ENCODE data around the gene PRDM11. TPM values are rescaled to one million over a fixed set of nuclear protein-coding genes. Genes with fewer than 3 reads are reported as not detected.

PRDM11 gene
- total and polyA plus RNA-seq, 7 donors = 2.3 to 14.2 (median 7.2) TPM

- Histone ChIP-seq H3K36me3 (ENCODE audit: insufficient read depth in 1 of 2, low read depth in 1 of 2) (no peaks in the 10 kb centered on the region), H3K9me3 (no peaks in the 10 kb centered on the region), H3K4me3 (no peak overlapping the region), H3K27me3 (ENCODE audit: insufficient read depth in 3 of 3, low read length in 2 of 3) (peaks cover 0 to 14% (median 0%) of the 10 kb centered on the region in 3 donors), H3K27ac (no peak overlapping the region), H3K4me1 (no peaks in the 10 kb centered on the region)
- ATAC-seq = no peak
- 76 to 79% (median 77%) methylated on average over 4 of the region's 4 CpGs for WGBS, 3 donors
- intact Hi-C loops (cut with DNase I) = no loop called here
- no peak for TF ChIP-seq CTCF (IDR thresholded peaks at IDR 0.05)
- DNase-seq = no peak
Observed at GRCh38 chr11:45278714-45279113, 132.3 kb downstream of the PRDM11 start.

- Histone ChIP-seq H3K27ac (no peak overlapping the region), H3K9me3 (no peaks in the 10 kb centered on the region), H3K4me3 (no peak overlapping the region), H3K27me3 (ENCODE audit: insufficient read depth in 3 of 3, low read length in 2 of 3) (peaks cover 0 to 17% (median 2%) of the 10 kb centered on the region in 3 donors), H3K36me3 (ENCODE audit: insufficient read depth in 1 of 2, low read depth in 1 of 2) (no peaks in the 10 kb centered on the region), H3K4me1 (no peaks in the 10 kb centered on the region)
- no peak for TF ChIP-seq CTCF (IDR thresholded peaks at IDR 0.05)
- WGBS, 3 donors = 98 to 100% (median 99%) methylated on average over 2 of the region's 2 CpGs
- no peak for ATAC-seq
- intact Hi-C loops (cut with DNase I) = no loop called here
- DNase-seq = no peak
Observed at GRCh38 chr11:45279645-45280044, 133.2 kb downstream of the PRDM11 start.

DNA sequence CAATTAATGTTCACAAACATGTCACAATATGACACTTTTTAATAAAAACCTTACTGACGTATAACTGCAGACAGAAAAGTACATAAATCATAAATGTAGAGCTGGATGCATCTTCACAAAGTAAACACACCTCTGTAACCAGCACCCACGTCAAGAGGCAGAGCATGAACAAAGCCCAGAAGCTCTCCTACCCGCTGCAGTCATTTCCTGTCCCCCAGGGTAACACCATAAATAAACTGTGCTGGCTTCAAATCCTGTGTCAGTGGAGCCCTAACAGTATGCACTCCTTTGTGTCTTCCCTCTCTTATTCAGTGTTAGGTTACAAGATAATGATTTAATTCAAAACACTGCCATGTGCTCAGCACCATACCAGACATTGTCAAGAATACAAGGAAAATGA lies 134.0 kb downstream of the PRDM11 start:
- Histone ChIP-seq H3K27ac (no peak overlapping the region), H3K36me3 (ENCODE audit: insufficient read depth in 1 of 2, low read depth in 1 of 2) (no peaks in the 10 kb centered on the region), H3K9me3 (no peaks in the 10 kb centered on the region), H3K4me1 (no peaks in the 10 kb centered on the region), H3K27me3 (ENCODE audit: insufficient read depth in 3 of 3, low read length in 2 of 3) (peaks cover 0 to 25% (median 4%) of the 10 kb centered on the region in 3 donors), H3K4me3 (no peak overlapping the region)
- WGBS, 3 donors = 47 to 73% (median 50%) methylated on average over 3 of the region's 3 CpGs
- intact Hi-C loops (cut with DNase I) = no loop called here
- ATAC-seq = no peak
- TF ChIP-seq CTCF (IDR thresholded peaks at IDR 0.05) = no peak
- DNase-seq = no peak

DNA sequence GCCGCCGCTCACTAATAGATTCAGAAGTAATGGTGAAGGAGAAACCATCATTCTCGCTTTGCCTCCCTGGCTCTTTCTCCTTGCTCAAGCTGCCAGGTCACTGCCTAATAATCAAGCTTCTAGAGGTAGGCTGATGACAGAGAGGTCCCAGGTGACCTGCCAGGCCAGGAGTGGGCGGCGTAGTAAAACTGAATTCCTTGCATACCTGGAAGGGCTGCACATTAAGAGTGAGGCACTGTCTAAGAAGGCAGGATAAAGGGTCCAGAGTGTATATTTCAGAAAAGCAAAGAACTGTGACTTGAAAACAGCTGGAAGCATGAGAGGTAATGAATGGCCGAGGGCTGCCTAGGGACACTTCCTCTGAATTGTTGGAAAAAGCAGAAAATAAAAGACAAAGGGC lies 135.6 kb downstream of the PRDM11 start:
- ATAC-seq = no peak
- Histone ChIP-seq H3K27me3 (ENCODE audit: insufficient read depth in 3 of 3, low read length in 2 of 3) (peaks cover 0 to 39% (median 10%) of the 10 kb centered on the region in 3 donors), H3K27ac (no peak overlapping the region), H3K36me3 (ENCODE audit: insufficient read depth in 1 of 2, low read depth in 1 of 2) (no peaks in the 10 kb centered on the region), H3K4me1 (no peaks in the 10 kb centered on the region), H3K9me3 (no peaks in the 10 kb centered on the region), H3K4me3 (no peak overlapping the region)
- no peak for DNase-seq
- intact Hi-C loops (cut with DNase I) = no loop called here
- 72 to 92% (median 88%) methylated on average over 6 of the region's 6 CpGs for WGBS, 3 donors
- no peak for TF ChIP-seq CTCF (IDR thresholded peaks at IDR 0.05)

Other genes with a start within 250 kb of the PRDM11 start
- 10 to 100 TPM in 3 of 4 donors, 1 to 10 TPM in 1; 8.3 to 16.5 (median 15.0) TPM for gene TP53I11, start 195.8 kb upstream of the PRDM11 start, total RNA-seq
- gene TP53I11, start 195.8 kb upstream of the PRDM11 start, polyA plus RNA-seq = 1 to 10 TPM; 4.8 to 8.2 (median 4.9) TPM
- gene SYT13, start 139.7 kb downstream of the PRDM11 start, total RNA-seq = under 1 TPM in 3 of 4 donors, not detected in 1; 0.05 to 0.22 (median 0.11) TPM
- under 1 TPM; 0.05 to 0.10 (median 0.05) TPM for gene SYT13, start 139.7 kb downstream of the PRDM11 start, polyA plus RNA-seq

Measured in psoas muscle (tissue), 8 donors.